ENCODE results near the gene ADH1B.

GRCh38 chr4:99339172-99339571, 18.0 kb upstream of the ADH1B start:
- TF ChIP-seq CTCF (conservative IDR thresholded peaks at IDR 0.05; ENCODE audit: low read depth, low read length): no peak
- TF ChIP-seq EZH2 (IDR thresholded peaks at IDR 0.05; ENCODE audit: low read length, unreplicated experiment): no peak
